ENCODE measurements around the gene C9orf50. TPM values are rescaled to one million over a fixed set of nuclear protein-coding genes. Genes with fewer than 3 reads are reported as not detected.

Gene C9orf50
- total RNA-seq, result under 0.01 TPM in 2 replicates

GRCh38 chr9:129620669-129621295 lies at the start of gene C9orf50:
Gene C9orf50, minus strand, starts transcription at chr9:129621101. Its CDS starts 527 bp downstream, at chr9:129620574.

GRCh38 chr9:129665389-129665775 lies 44.5 kb upstream of the C9orf50 start, which contains the start of gene PRRX2:
Gene PRRX2, plus strand, starts transcription at chr9:129665647. Its CDS starts 221 bp downstream, at chr9:129665868.

GRCh38 chr9:129641750-129642585 lies 21.1 kb upstream of the C9orf50 start, which contains the start of gene ASB6:
Gene ASB6, minus strand, starts transcription at chr9:129642151. Its CDS starts 152 bp downstream, at chr9:129641999.

GRCh38 chr9:129626079-129626624 lies 5.3 kb upstream of the C9orf50 start, which contains the start of gene NTMT1:
Gene NTMT1, plus strand, starts transcription at chr9:129626163. Its CDS starts 6,541 bp downstream, at chr9:129632704.

Other genes starting within 250 kb of the C9orf50 start
- 25.1 and 32.6 TPM in 2 replicates for gene NTMT1, start 5.1 kb upstream of the C9orf50 start, total RNA-seq
- 8.8 and 11.3 TPM in 2 replicates for gene ASB6, start 21.1 kb upstream of the C9orf50 start, total RNA-seq
- 21.5 and 44.3 TPM in 2 replicates for gene PRRX2, start 44.5 kb upstream of the C9orf50 start, total RNA-seq
- gene PTGES, start 131.9 kb upstream of the C9orf50 start, total RNA-seq, result 48.9 and 74.7 TPM in 2 replicates
- 16.2 and 19.1 TPM in 2 replicates for gene TOR1B, start 182.1 kb upstream of the C9orf50 start, total RNA-seq
- 17.7 and 21.0 TPM in 2 replicates for gene TOR1A, start 203.0 kb upstream of the C9orf50 start, total RNA-seq
- gene C9orf78, start 214.2 kb upstream of the C9orf50 start, total RNA-seq, result 45.6 and 58.6 TPM in 2 replicates
- gene USP20, start 214.4 kb upstream of the C9orf50 start, total RNA-seq, result 9.1 and 13.9 TPM in 2 replicates

Data from bronchial smooth muscle cell (primary cell).